Parathyroid adenoma (tissue), 2 donors: ENCODE data around the gene FAM3D.

Experiments
- H2AFZ ChIP-seq: fragments of 300-600 bp; sonication (generic); one replicate; pipeline ENCODE4 v1.7.0; 2017; ENCODE audit warnings: antibody characterized with exemption, mild to moderate bottlenecking
- H3K27ac ChIP-seq: fragments of 300-600 bp; sonication (generic); one replicate; pipeline ENCODE4 v1.7.0; 2017
- H3K27me3 ChIP-seq: fragments of 300-600 bp; sonication (generic); one replicate; pipeline ENCODE4 v1.7.0; 2017; ENCODE audit warnings: low read length; ENCODE audit not compliant: control insufficient read depth, insufficient read depth
- H3K36me3 ChIP-seq: fragments of 300-600 bp; sonication (generic); one replicate; pipeline ENCODE4 v1.7.0; 2017; ENCODE audit warnings: low read length; ENCODE audit not compliant: control insufficient read depth, insufficient read depth
- H3K4me1 ChIP-seq: fragments of 300-600 bp; sonication (generic); one replicate; pipeline ENCODE4 v1.7.0; 2017; ENCODE audit warnings: control low read depth
- H3K4me2 ChIP-seq: fragments of 300-600 bp; sonication (generic); one replicate; pipeline ENCODE4 v1.7.0; 2017; ENCODE audit warnings: low read length
- H3K4me3 ChIP-seq: fragments of 300-600 bp; sonication (generic); one replicate; pipeline ENCODE4 v1.7.0; 2017; ENCODE audit warnings: low read depth, low read length
- H3K79me2 ChIP-seq: fragments of 300-600 bp; sonication (generic); one replicate; pipeline ENCODE4 v1.7.0; 2017; ENCODE audit warnings: control low read depth
- H3K9ac ChIP-seq: fragments of 300-600 bp; sonication (generic); one replicate; pipeline ENCODE4 v1.7.0; 2017; ENCODE audit warnings: mild to moderate bottlenecking
- H3K9me3 ChIP-seq: fragments of 300-600 bp; sonication (generic); one replicate; pipeline ENCODE4 v1.7.0; 2017; ENCODE audit warnings: low read length; ENCODE audit not compliant: control insufficient read depth
- CTCF ChIP-seq: fragments of 300-600 bp; sonication (generic); IDR thresholded peaks from one replicate; pipeline ENCODE4 v1.7.0; 2017; ENCODE audit warnings: antibody characterized with exemption, mild to moderate bottlenecking
- donor health status: primary hyperparathyroidism.

The FAM3D gene

DNA sequence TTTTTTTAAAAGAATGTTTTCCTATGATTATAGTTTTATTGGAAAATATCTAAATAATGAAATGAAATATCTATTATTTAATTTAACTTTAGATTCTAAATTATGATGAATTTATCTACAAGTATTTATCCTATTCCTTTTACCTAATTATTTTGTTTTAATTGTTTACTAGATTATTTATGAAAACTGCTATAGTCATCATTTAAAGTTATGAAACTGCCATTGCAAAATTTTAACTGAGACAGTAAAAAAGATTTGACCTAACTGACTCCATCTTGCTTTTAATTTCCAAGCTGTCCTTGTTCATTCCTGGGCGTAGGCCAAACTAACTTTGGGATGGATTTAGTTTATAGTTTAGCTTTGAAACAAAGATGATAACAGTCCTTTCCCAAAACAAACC is 25.9 kb upstream of the FAM3D start:
- Histone ChIP-seq H3K27ac (no peak overlapping the region), H3K4me2 (no peak overlapping the region), H2AFZ (no peak overlapping the region), H3K9ac (no peak overlapping the region), H3K27me3 (no peaks in the 10 kb centered on the region), H3K79me2 (no peaks in the 10 kb centered on the region), H3K9me3 (no peaks in the 10 kb centered on the region), H3K36me3 (no peaks in the 10 kb centered on the region), H3K4me3 (no peak overlapping the region), H3K4me1 (no peaks in the 10 kb centered on the region)
- no peak for TF ChIP-seq CTCF

- no peaks in the 10 kb centered on the region for H3K9me3 ChIP-seq
- H3K36me3 ChIP-seq: no peaks in the 10 kb centered on the region
- no peak overlapping the region for H3K27ac ChIP-seq
- no peak for TF ChIP-seq CTCF
- no peak overlapping the region for H3K9ac ChIP-seq
- H3K4me1 ChIP-seq: no peaks in the 10 kb centered on the region
- H2AFZ ChIP-seq: no peak overlapping the region
- no peak overlapping the region for H3K4me3 ChIP-seq
- no peaks in the 10 kb centered on the region for H3K79me2 ChIP-seq
- H3K4me2 ChIP-seq: no peak overlapping the region
- no peaks in the 10 kb centered on the region for H3K27me3 ChIP-seq
Observed at GRCh38 chr3:58691997-58692396, 25.4 kb upstream of the FAM3D start.

DNA sequence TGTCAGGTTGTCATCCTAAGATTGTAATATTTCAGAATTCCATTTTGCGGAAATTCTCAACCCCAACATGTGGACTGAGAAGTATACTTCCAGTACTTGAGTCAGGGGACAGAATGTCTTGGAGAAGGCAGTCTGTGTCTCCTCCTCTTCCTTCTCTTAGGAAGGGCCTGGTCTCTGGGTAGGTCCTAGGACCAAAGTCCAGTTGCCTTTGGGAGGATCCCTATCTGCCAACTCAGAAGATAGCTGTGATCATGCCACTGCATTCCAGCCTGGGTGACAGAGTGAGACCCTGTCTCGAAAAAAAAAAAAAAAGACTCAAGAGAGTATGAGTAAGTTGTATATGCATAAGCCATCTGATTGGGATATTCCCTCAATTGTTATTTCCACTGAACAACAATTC is 23.9 kb upstream of the FAM3D start:
- no peak for TF ChIP-seq CTCF
- H3K4me2 ChIP-seq: no peak overlapping the region
- no peaks in the 10 kb centered on the region for H3K9me3 ChIP-seq
- no peak overlapping the region for H3K4me3 ChIP-seq
- no peaks in the 10 kb centered on the region for H3K36me3 ChIP-seq
- no peaks in the 10 kb centered on the region for H3K27me3 ChIP-seq
- no peaks in the 10 kb centered on the region for H3K4me1 ChIP-seq
- H3K9ac ChIP-seq: no peak overlapping the region
- H3K79me2 ChIP-seq: no peaks in the 10 kb centered on the region
- H2AFZ ChIP-seq: no peak overlapping the region
- no peak overlapping the region for H3K27ac ChIP-seq

- Histone ChIP-seq H3K4me1 (no peaks in the 10 kb centered on the region), H3K9ac (no peak overlapping the region), H3K4me2 (no peak overlapping the region), H3K36me3 (no peaks in the 10 kb centered on the region), H3K79me2 (no peaks in the 10 kb centered on the region), H3K4me3 (no peak overlapping the region), H2AFZ (no peak overlapping the region), H3K27ac (no peak overlapping the region), H3K9me3 (no peaks in the 10 kb centered on the region), H3K27me3 (no peaks in the 10 kb centered on the region)
- TF ChIP-seq CTCF: no peak
Observed at GRCh38 chr3:58688574-58688973, 22.0 kb upstream of the FAM3D start.

- Histone ChIP-seq H3K4me1 (no peaks in the 10 kb centered on the region), H2AFZ (no peak overlapping the region), H3K79me2 (no peaks in the 10 kb centered on the region), H3K27me3 (no peaks in the 10 kb centered on the region), H3K27ac (no peak overlapping the region), H3K4me2 (no peak overlapping the region), H3K4me3 (no peak overlapping the region), H3K9ac (no peak overlapping the region), H3K36me3 (no peaks in the 10 kb centered on the region), H3K9me3 (no peaks in the 10 kb centered on the region)
- TF ChIP-seq CTCF: no peak
Observed at GRCh38 chr3:58686847-58687246, 20.3 kb upstream of the FAM3D start.
